Mucosa of rectum (tissue), 2 donors: ENCODE measurements around the gene WDFY3.

Experiments
- H3K27ac ChIP-seq, 2 donors: one replicate each; pipeline ENCODE4 v1.7.0; 2013; ENCODE audit warnings: inconsistent platforms in 2 of 2, low read depth in 2 of 2, low read length in 2 of 2
- H3K27me3 ChIP-seq, 2 donors: one replicate each; pipeline ENCODE4 v1.7.0; 2013; ENCODE audit warnings: low read length in 2 of 2; ENCODE audit not compliant: control insufficient read depth in 2 of 2, insufficient read depth in 2 of 2
- H3K36me3 ChIP-seq, 2 donors: one replicate each; pipeline ENCODE4 v1.7.0; 2013; ENCODE audit warnings: low read length in 2 of 2; ENCODE audit not compliant: control insufficient read depth in 2 of 2, insufficient read depth in 2 of 2
- H3K4me1 ChIP-seq, 2 donors: one replicate each; pipeline ENCODE4 v1.7.0; 2013; ENCODE audit warnings: low read length in 2 of 2, mild to moderate bottlenecking in 1 of 2; ENCODE audit not compliant: control insufficient read depth in 2 of 2, insufficient read depth in 2 of 2
- H3K4me3 ChIP-seq, 2 donors: one replicate each; pipeline ENCODE4 v1.7.0; 2013; ENCODE audit warnings: low read length in 2 of 2
- H3K9ac ChIP-seq, 2 donors: one replicate each; pipeline ENCODE4 v1.7.0; 2013; ENCODE audit warnings: low read length in 2 of 2, low read depth in 1 of 2, mild to moderate bottlenecking in 1 of 2
- H3K9me3 ChIP-seq, 2 donors: one replicate each; pipeline ENCODE4 v1.7.0; 2013; ENCODE audit warnings: low read length in 2 of 2; ENCODE audit not compliant: control insufficient read depth in 2 of 2
- donor health status: healthy.
- donor health status: Normal muscosa, but diverticular disease.

WDFY3 gene

GRCh38 chr4:84968925-84969324 lies 2.4 kb upstream of the WDFY3 start:
- no peak overlapping the region for H3K4me3 ChIP-seq
- H3K27ac ChIP-seq, result no peak overlapping the region
- peaks cover 7 to 13% of the 10 kb centered on the region in 2 donors for H3K4me1 ChIP-seq
- no peaks in the 10 kb centered on the region for H3K9me3 ChIP-seq
- no peaks in the 10 kb centered on the region for H3K36me3 ChIP-seq
- H3K27me3 ChIP-seq, result no peaks in the 10 kb centered on the region
- H3K9ac ChIP-seq, result no peak overlapping the region

DNA sequence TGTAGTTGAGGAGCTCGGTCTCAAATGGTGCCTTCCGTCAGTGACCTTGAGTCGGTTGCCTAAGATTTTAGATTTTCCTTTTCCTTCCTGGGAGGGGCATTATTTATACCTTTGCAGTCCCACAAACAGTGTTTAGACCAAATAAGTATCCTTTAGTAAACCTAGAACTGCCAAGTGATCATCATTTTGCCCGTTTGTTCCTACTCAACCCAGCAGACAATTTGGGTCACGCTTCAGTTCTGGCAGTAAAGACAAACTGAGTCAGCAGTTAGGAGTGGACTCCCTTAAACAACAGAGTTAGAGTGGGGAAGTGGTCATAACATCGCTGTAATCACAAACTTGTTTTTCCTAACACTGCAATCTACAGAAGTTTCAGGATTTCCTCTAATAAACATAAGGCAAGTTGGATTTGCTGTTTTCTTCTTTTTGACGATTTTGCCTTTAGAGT lies 777 bp upstream of the WDFY3 start:
- H3K27ac ChIP-seq, result peak overlapping the region; percentile 79 to 82
- peaks cover 7 to 13% of the 10 kb centered on the region in 2 donors for H3K4me1 ChIP-seq
- no peaks in the 10 kb centered on the region for H3K36me3 ChIP-seq
- no peaks in the 10 kb centered on the region for H3K27me3 ChIP-seq
- H3K4me3 ChIP-seq, result peak overlapping the region; percentile 81 to 88
- peak overlapping the region; percentile 68 to 83 for H3K9ac ChIP-seq
- no peaks in the 10 kb centered on the region for H3K9me3 ChIP-seq

DNA sequence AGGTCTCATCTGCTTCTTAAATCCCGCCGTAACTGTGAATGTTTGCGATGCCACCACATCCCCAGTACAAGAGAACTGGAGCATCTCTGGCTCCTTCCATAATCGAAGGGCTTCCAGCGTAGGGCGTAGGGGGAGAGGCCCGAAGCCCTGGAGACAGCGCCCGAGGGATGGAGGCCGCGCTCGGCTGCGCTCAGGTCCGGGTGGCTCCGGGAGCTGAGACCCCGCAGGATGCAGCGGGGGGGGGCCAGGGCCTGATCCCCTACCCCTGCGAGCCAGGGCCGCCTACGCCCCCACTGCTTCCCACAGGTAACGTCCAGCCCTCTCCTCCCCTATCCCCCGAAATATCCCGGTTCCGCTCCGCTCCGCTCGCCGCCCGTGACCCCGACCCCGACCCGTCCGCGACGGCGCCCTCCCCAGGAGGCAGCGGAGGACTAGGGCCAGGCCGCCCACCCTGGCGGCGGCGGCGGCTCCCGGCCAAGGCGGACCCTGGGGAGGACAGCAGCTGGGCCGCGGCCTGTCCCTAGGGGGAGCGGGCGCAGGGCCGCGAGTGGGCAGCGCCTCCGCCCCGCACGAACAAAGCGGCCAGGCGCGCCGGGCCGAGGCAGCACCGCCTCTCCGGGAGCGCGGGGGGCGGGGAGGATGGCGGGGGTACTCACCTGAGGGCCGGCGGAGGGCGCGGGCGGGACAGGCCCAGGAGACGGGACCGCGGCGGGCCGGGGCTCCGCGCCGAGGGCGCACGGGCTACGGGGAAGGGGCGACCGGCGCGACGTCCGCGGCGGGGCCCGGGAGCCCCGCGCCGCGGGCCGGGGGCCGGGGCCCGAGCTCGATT lies 723 bp downstream of the WDFY3 start:
- Histone ChIP-seq H3K9me3 (no peaks in the 10 kb centered on the region), H3K9ac (peak overlapping the region; percentile 68 to 83), H3K4me3 (peak overlapping the region; percentile 81 to 88), H3K27ac (peak overlapping the region; percentile 79 to 82), H3K36me3 (no peaks in the 10 kb centered on the region), H3K4me1 (peaks cover 7 to 13% of the 10 kb centered on the region in 2 donors), H3K27me3 (no peaks in the 10 kb centered on the region)

DNA sequence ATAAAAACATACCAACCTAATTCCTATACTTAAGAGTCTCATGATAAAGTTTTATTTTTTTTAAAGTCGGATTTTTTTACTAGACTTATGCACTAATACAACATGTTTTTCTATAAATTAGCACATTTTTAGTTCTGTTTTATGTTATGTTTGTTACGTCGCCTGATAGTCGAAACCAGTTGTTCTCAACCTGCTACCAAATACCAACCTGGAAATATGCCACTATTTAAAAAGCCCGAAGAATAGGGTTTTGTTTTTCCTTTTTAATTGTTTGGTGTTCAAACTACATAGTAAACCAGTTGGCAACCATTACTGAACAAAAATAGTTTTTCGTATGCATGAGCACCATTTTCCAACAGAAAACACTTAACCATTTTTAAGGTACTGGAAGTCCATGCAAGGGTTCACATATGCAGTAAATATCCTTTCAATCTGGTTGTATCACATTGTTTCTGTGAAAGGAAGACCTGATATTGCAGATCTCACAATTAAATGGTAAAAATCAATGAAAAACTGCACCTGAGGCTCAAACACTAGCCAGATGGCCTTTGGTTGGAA lies 1.4 kb downstream of the WDFY3 start:
- Histone ChIP-seq H3K9me3 (no peaks in the 10 kb centered on the region), H3K4me1 (peaks cover 7 to 13% of the 10 kb centered on the region in 2 donors), H3K4me3 (peak overlapping the region; percentile 81 to 88), H3K27ac (peak overlapping the region; percentile 79 to 82), H3K36me3 (no peaks in the 10 kb centered on the region), H3K27me3 (no peaks in the 10 kb centered on the region), H3K9ac (peak overlapping the region; percentile 68 to 83)

DNA sequence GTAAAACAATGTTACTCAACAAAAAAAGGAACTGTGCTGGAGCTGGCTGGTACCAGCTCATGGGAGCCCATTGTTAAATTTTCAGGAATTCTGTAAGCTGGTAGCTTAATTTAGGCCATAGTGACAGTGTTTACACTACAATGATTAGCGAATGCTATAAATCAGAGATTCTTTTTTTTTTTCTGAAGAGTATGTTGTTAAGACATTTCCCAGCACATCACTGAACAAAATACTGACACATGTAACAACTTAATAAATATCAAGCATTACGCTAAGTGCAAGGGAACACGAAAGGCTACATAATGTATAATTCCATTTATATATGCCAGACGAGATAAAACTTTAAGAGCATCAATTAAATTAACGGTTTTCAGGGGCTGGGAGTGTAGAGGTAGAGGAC lies 4.4 kb downstream of the WDFY3 start:
- Histone ChIP-seq H3K36me3 (no peaks in the 10 kb centered on the region), H3K4me1 (peaks cover 7 to 8% of the 10 kb centered on the region in 2 donors), H3K27ac (no peak overlapping the region), H3K9me3 (no peaks in the 10 kb centered on the region), H3K9ac (no peak overlapping the region), H3K27me3 (no peaks in the 10 kb centered on the region), H3K4me3 (no peak overlapping the region)

DNA sequence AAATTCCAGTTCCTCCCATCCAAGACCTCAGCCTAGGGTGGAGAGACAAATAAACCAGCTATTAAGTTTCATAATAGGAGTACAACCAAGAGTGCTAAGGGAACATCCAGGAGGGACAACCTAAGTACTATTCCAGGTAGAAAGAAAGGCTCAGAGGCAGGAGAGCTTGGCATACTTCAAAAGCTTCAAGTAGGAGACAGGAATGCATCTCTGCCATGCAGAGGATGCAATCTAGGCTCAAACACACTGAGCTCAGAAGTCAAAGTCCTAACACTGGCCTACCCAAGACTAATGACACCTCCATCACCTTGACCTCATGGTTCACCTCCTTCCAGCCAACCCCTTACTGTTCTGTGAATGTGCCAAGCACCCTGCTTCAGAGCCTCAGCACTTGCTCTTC lies 8.1 kb downstream of the WDFY3 start:
- Histone ChIP-seq H3K36me3 (no peaks in the 10 kb centered on the region), H3K9me3 (no peaks in the 10 kb centered on the region), H3K27me3 (no peaks in the 10 kb centered on the region), H3K9ac (no peak overlapping the region), H3K27ac (no peak overlapping the region), H3K4me1 (no peaks in the 10 kb centered on the region), H3K4me3 (no peak overlapping the region)

DNA sequence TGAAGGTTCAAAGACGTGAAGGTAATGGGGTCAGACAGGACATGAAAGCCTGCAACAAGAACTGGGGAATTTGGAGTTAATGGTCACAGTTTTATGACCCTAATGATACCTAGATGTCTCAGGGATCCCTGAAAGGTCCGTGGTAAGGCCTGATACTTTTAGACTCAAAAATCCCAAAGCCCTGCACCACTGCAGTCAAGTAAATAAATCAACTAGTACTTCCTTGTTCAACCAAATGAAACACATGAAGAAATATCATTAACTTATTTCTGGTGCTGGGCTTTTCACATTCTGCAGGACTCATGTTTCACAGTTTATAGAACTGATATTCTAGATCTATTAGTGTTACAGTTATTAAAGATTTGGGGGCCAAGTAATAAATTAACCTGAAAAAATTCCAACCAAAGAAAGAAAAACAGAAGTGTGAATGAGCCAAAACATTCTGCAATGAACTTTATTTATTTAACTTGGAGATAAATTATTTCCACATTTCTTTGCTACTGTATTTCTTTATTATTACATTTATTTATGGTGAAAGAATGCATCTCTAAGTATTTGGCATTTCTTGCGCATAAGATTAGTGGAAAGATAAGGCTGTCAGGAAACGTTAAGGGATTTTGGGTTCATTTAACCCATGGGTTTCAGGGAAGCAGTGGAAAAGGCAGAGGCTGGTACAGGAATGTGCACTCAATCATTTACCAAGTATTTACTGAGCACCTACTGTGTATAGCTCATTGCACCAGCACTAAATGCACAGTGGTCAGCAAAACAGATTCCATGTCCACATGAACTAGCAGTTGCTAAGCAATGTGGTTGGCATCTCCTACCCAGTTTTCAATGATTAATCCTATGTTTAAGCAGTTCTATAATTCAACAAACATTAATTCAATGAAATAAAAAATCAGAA lies 8.7 kb downstream of the WDFY3 start:
- Histone ChIP-seq H3K27me3 (no peaks in the 10 kb centered on the region), H3K36me3 (no peaks in the 10 kb centered on the region), H3K4me1 (no peaks in the 10 kb centered on the region), H3K9me3 (no peaks in the 10 kb centered on the region), H3K27ac (no peak overlapping the region), H3K9ac (no peak overlapping the region), H3K4me3 (no peak overlapping the region)

DNA sequence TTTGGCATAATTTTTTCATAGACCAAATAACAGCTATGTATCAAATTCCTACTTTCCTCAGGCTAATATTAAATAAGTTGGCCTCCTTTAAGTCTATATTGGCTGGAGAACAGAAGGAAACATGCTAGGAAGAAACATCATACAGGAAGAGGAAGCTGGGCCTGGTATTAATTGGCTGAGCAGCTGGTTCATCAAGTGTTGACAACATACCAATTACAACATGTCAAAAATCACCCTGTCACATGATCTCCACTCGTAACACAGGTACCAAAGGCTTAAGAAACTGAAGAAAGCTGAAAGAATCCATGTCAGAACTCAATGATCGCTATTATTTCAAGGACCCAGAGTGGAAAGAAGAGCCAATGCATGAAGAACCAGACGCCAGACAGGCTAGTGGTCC lies 10.5 kb downstream of the WDFY3 start:
- H3K27me3 ChIP-seq, result no peaks in the 10 kb centered on the region
- no peaks in the 10 kb centered on the region for H3K9me3 ChIP-seq
- no peaks in the 10 kb centered on the region for H3K36me3 ChIP-seq
- no peak overlapping the region for H3K4me3 ChIP-seq
- no peak overlapping the region for H3K9ac ChIP-seq
- H3K27ac ChIP-seq, result no peak overlapping the region
- H3K4me1 ChIP-seq, result no peaks in the 10 kb centered on the region

DNA sequence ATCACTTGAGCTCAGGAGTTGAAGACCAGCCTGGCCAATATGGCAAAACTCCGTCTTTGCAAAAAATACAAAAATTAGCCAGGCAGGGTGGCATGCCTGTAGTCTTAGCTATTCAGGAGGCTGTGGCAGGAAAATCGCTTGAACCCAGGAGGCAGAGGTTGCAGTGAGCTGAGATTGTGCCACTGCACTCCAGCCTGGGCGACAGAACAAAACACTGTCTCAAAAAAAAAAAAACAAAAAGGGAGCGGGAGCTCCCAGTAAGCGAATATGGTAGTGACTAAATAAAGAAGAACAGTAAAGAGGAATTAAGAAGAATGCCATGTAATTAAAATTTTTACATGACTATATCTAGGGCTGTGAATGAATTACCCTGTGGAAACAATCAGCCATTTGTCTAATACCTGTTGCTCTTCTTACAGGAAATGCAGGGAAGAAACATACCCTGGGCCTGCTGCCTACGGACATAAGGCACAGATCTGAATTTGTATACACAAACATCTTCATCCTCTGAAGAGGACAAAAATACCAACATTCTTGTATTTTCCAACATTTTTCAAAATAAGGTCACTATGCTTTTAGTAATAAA lies 11.4 kb downstream of the WDFY3 start:
- no peak overlapping the region for H3K4me3 ChIP-seq
- no peaks in the 10 kb centered on the region for H3K36me3 ChIP-seq
- no peaks in the 10 kb centered on the region for H3K27me3 ChIP-seq
- H3K27ac ChIP-seq, result no peak overlapping the region
- H3K9ac ChIP-seq, result no peak overlapping the region
- no peaks in the 10 kb centered on the region for H3K4me1 ChIP-seq
- H3K9me3 ChIP-seq, result no peaks in the 10 kb centered on the region
